NCI-H2029 treated with DMSO at 0.1 percent for 48 hours (cell line): ENCODE results near the gene INTU.
"Not testable (repeated sequence)": the region's sequence is repeated elsewhere in the genome, so short reads cannot be mapped to it uniquely, and the experiment has no call there.

Experiments used
- DNase-seq: peaks from one replicate; lab custom pipeline; 2025; lab: John Stamatoyannopoulos, UW

INTU gene

GRCh38 chr4:127643791-127644190 lies 11.0 kb downstream of the INTU start:
- DNase-seq, result peak; percentile 88

- no peak for DNase-seq
Measured at GRCh38 chr4:127648061-127648460, 15.3 kb downstream of the INTU start.

GRCh38 chr4:127655590-127655989 lies 22.8 kb downstream of the INTU start:
- DNase-seq, result not testable (repeated sequence)

- DNase-seq, result no peak
Measured at GRCh38 chr4:127656047-127656680, 23.4 kb downstream of the INTU start.

- DNase-seq, result no peak
Measured at GRCh38 chr4:127660284-127660885, 27.6 kb downstream of the INTU start.

DNA sequence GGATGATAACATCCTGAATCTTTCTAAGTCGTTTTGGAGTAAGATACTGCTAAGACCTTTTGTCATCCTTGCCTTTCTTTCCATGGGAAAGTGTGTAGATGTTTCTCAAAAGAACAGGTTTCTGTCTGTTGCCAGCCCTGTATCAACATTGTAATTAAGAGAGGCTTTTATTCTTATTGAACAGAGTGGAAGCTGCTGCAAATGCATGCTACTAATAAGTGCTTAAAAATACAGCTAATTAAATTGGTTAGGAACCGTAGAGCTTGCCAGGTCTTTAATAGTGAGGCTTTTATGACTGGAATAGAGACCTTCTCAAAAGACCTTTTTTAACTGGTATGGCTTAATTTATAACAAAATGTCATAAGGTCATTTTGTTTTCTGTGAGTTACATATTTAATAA lies 34.4 kb downstream of the INTU start:
- no peak for DNase-seq

GRCh38 chr4:127667772-127668171 lies 35.0 kb downstream of the INTU start:
- no peak for DNase-seq

DNA sequence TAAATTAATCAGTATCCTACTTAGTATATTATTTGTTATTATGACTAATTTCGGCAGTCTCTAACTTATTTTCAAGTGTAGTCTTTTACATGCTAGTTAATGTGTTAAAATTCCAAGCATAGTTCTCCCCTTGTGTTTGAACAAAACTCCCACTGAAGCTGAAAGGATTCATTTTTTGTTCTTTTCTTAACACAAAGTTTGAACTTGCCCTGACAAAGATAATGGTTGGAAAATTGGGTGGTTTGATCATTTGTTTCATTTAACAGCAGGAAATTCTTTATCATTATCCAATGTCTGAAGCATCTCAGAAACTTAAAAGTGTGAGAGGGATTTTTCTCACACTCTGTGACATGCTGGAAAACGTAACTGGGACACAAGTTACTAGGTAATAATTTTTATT lies 36.0 kb downstream of the INTU start:
- no peak for DNase-seq

GRCh38 chr4:127669691-127670090 lies 36.9 kb downstream of the INTU start:
- DNase-seq, result no peak

- DNase-seq, result no peak
Measured at GRCh38 chr4:127672111-127672510, 39.4 kb downstream of the INTU start.

- DNase-seq, result no peak
Measured at GRCh38 chr4:127685292-127685691, 52.5 kb downstream of the INTU start.

DNA sequence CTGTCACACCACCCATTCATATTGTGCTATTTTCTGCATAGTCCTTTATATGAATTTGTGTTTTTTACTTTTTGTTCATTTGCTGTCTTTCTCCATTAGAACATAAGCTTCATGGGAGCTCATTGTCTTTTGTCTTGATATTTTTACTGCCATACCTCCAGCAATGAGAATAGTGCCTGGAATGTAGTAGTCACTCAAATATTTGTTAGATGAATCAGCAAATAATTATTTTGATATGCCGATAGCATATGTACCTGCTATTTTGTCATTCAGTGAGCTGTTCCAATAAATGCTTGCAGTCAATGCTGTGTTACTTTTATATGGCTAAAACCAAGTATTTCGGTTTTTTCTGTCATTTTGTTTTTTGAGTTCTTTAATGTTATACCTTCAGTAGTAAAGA lies 53.9 kb downstream of the INTU start:
- DNase-seq, result no peak

DNA sequence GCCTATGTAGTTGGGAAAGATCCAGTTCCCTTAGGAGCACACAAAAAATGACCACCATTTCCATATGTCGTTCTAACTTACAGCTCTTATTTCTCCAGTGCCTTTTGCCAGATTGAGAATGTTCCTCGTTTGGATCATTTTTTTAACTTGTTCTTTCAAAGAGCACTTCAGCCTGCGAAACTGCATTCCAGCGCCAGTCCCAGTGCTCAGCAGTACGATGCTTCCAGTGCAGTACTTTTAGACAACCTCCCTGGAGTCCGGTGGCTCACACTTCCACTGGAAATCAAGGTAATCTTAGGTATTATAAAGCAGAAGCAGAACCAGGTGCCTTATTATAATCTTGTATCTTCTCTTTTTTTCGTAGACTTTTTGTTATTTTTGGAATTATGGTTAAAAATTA lies 54.8 kb downstream of the INTU start:
- no peak for DNase-seq

DNA sequence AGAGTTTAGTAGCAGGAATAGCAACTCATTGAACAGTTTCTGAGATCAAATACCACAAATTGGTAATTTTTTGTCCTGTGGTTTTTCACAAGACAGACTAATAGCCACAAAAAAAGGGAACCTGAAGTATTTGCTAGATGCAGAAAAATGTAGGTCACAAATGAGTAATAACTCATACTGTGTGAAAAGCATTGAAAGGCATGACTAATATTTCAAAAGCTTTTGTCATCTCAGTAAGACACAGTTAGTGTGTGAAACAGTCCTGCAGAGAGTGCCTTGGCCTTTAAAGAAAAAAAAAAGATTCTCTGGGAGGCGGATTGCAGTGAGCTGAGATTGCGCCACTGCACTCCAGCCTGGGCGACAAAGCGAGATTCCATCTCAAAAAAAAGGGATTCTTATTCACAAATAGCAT lies 66.0 kb downstream of the INTU start:
- DNase-seq, result no peak

- DNase-seq, result peak; percentile 5
Measured at GRCh38 chr4:127708985-127709384, 76.2 kb downstream of the INTU start.

DNA sequence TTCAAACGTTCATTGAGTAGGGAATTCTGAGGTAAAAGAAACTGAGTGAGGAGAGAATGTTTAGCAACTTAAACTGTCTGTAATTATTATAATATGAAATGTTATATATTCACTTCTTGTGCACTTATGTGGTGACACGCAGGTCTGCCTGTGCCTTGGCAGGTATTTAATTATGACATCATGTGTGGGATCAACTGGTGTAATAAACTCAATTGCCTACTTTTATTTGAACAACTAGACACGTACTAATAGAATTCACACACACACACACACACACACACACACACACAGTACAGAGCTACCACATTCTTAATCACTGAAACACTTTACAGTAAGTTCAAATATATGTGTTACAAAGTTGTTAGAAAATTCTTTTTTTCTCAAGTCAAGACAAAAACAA lies 76.7 kb downstream of the INTU start:
- no peak for DNase-seq

GRCh38 chr4:127730142-127730913 lies 97.6 kb downstream of the INTU start, which contains the start of gene SLC25A31:
TSS of gene SLC25A31 (plus strand) at chr4:127730400. CDS start at chr4:127730546, 146 bp downstream.
- DNase-seq, result no peak

- DNase-seq, result no peak
Measured at GRCh38 chr4:127731406-127731805, 98.6 kb downstream of the INTU start.

GRCh38 chr4:127732623-127733328 lies 100.0 kb downstream of the INTU start:
- peak; percentile 27 for DNase-seq

- no peak for DNase-seq
Measured at GRCh38 chr4:127734976-127735375, 102.2 kb downstream of the INTU start.

DNA sequence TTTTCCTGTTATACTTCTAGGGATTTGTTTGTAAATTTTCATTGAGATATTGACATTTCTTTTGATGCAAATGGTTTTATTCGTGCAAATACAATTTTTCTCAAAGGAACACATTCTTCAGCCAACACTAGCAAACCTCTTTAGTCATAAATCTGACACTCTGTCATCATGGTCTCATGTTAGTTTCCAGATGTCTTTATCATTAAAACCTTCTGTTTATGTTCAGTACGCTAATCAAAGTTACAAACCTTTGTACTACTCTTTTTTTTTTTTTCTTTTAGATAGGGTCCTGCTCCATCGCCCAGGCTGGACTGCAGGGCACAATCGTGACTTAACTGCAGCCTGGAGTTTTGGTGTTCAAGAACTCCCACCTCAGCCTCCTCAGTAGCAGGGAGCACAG lies 104.5 kb downstream of the INTU start:
- no peak for DNase-seq

DNA sequence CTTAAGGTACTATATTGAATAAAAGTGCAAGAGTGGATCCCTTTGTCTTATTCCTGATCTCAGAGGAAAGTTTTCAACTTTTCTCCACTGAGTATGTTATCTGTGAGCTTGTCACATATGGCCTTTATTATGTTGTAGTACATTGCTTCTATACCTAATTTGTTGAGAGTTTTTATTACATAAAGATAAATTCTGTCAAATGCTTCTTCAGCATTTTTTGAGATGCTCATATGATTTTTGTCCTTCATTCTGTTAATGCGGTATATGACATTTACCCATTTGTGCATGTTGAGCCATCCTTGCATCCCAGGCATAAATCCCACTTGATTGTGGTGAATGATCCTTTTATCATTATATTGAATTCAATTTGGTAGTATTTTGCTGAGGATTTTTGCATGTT lies 108.5 kb downstream of the INTU start:
- no peak for DNase-seq

GRCh38 chr4:127747883-127748282 lies 115.1 kb downstream of the INTU start:
- no peak for DNase-seq
